ENCODE results near the gene ARSB.

- TF ChIP-seq, protein P1, sequence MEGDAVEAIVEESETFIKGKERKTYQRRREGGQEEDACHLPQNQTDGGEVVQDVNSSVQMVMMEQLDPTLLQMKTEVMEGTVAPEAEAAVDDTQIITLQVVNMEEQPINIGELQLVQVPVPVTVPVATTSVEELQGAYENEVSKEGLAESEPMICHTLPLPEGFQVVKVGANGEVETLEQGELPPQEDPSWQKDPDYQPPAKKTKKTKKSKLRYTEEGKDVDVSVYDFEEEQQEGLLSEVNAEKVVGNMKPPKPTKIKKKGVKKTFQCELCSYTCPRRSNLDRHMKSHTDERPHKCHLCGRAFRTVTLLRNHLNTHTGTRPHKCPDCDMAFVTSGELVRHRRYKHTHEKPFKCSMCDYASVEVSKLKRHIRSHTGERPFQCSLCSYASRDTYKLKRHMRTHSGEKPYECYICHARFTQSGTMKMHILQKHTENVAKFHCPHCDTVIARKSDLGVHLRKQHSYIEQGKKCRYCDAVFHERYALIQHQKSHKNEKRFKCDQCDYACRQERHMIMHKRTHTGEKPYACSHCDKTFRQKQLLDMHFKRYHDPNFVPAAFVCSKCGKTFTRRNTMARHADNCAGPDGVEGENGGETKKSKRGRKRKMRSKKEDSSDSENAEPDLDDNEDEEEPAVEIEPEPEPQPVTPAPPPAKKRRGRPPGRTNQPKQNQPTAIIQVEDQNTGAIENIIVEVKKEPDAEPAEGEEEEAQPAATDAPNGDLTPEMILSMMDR (IDR thresholded peaks at IDR 0.05), result no peak
- no peak for TF ChIP-seq POLR2A (IDR thresholded peaks at IDR 0.05)
Observed at GRCh38 chr5:78829811-78830527, 155.1 kb downstream of the ARSB start.
